GM12873 (cell line): Measurements from ENCODE around the gene TMC8.

Source experiments
- TF ChIP-seq, protein P1 (sequence below): IDR thresholded peaks from 2 replicates; pipeline ENCODE4 v1.5.1; 2012; ENCODE audit warnings: low read depth, mild to moderate bottlenecking, moderate library complexity, low read length, control low read depth; ENCODE audit not compliant: insufficient read depth; ENCODE audit errors: missing control alignments

TMC8 gene

DNA sequence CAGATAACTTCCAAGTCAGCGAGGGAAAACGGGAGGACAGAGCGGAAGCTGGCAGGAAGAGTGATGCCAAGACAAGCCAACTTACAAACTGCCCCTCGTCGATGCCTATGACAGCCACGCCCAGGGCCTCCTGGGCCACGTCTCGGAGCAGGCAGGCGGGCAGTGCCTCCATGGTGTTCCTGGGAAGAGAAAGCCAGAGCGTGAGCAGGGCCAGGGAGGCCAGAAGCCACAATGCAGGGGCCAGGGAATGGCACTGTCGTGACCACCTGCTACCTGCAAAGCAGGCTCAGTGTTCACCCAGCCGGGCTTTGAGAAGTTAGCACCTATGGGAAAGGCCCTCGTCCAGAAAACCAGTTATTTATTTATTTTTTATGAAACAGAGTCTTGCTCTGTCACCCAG lies 51.9 kb downstream of the TMC8 start:
- TF ChIP-seq, protein P1, sequence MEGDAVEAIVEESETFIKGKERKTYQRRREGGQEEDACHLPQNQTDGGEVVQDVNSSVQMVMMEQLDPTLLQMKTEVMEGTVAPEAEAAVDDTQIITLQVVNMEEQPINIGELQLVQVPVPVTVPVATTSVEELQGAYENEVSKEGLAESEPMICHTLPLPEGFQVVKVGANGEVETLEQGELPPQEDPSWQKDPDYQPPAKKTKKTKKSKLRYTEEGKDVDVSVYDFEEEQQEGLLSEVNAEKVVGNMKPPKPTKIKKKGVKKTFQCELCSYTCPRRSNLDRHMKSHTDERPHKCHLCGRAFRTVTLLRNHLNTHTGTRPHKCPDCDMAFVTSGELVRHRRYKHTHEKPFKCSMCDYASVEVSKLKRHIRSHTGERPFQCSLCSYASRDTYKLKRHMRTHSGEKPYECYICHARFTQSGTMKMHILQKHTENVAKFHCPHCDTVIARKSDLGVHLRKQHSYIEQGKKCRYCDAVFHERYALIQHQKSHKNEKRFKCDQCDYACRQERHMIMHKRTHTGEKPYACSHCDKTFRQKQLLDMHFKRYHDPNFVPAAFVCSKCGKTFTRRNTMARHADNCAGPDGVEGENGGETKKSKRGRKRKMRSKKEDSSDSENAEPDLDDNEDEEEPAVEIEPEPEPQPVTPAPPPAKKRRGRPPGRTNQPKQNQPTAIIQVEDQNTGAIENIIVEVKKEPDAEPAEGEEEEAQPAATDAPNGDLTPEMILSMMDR: no peak

DNA sequence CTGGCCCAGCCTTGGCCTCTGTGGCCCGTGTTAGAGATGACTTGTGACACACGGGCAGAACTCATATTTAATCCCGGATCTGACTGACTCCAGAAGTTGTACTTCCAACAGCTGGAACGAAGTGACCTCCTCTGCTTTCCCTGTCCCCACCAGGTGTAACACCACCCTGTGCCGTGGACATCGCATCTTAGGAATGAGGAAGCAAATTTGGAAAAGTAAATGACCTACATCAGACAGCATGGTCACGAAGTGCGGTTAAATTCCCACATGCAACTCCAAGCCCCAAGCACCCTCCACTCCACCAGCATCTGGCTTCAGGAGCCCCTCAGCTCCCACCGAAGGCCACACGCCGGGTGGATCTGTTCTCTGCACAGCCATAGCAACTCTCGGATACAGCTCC lies 53.3 kb downstream of the TMC8 start:
- TF ChIP-seq, protein P1: no peak

DNA sequence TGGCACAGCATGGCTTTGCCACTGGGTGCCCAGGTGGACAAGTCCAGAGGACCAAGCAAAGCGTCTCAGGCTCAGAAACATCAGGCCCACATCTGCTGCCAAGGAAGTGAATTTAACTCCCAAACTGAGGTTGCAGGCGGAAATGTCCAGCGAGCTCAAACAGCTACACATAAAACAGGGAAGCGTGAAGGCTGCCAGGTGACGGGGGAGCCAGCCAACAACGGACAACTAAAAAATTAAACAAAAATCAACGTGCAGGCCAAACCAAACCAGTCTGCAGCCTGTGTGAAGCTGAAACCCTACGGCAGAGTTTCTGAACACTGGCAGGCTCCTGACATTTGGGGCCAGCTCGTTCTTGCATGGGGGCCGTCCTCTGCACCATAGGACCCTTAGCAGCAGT lies 53.8 kb downstream of the TMC8 start:
- TF ChIP-seq, protein P1: no peak

DNA sequence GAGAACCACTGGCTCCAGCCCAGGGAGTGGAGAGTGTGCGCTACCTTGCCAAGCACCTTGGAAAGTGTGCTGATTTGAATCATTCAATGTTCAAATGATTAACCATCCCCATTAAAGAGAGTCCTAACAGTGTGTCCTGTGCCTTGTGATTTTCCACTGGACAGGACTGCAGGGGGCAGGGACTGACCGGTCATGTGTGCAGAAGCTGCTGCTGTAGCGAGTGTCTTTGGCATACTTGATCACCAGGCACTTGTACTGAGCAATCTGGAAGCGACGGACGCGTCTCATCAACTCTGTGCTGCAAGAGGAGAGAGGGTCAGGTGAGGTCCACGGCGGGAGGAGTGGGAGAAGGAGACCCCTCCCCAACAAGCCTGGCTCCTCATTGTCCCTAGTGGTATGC lies 54.3 kb downstream of the TMC8 start:
- TF ChIP-seq, protein P1: no peak

DNA sequence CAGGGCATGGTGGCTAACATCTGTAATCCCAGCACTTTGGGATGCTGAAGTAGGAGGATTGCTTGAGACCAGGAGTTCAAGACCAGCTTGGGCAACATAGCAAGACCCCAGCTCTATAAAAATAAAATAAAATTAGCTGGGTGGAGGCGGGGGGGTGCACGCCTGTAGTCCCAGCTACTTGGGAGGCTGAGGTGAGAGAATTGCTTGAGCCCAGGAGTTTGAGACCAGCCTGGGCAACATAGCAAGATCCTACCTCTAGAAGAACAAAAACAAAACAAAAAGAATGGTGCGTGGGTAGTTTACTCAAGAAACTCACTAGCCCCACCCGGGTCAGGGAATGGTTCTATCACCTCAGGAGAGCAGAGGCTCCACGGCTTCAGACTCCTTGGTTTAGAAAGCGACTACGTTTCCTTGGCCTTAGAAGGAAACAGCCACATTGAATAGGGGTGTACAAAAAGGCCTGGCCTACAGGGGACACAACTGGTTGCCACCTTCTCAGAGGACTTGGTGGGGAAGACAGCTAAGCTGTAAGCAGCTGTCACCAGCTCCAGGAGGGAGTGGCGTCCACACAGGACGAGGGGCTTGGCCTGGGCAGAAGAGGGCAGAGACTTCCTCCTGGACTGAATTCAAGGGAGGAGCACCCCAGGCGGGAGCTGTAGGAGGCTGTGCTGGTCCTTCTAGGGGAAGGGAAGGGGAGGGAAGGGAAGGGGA lies 55.6 kb downstream of the TMC8 start:
- TF ChIP-seq, protein P1: peak; percentile 11

DNA sequence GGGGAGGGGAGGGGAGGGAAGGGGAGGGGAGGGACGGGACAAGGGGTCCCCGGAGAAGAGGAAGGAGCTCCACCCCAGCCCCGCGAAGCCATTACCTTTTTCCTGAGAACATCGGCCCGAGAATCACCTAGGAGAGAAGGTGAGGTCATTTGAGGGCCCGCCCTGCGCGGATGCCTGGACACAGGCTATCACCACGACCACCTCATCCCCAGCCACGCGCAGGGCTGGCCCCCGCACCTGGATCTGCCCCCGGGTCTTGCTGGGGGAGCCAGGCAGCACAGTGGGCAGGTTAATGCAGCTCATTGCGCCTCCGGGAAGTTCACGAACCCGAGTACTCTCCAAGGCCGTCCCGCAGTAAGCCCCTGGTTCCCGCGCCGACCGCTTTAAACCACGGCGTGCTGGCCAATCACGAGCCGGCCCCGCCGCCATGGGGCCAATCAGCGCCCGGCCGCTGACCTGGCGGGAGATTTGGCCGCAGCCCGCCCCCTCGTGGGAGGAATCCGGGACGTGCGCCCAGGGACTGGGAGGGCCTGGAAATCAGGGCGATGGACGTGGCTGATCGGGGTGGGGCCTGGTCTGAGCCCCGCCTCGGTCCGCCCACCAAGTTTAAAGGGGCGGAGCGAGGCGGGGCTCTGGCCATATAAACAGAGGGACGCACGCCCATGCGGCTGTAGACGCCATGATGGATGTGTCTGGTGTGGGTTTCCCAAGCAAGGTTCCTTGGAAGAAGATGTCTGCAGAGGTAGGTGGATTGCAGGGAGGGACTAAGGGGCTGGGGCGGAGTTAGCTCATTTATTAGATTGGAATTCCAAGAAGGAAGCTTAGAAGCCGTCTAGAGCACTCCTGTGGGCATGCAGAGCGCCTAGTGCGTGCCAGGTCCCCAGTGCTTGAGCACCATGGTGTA lies 56.4 kb downstream of the TMC8 start, which contains the start of the genes AFMID and TK1:
AFMID (plus strand) TSS at position 671 of the 904 bp plus-strand sequence; CDS start at position 680, 9 bp downstream.
TK1 (minus strand) TSS at position 361 of the 904 bp plus-strand sequence; CDS start at position 303, 58 bp downstream.
- TF ChIP-seq, protein P1: peak; percentile 29
